ENCODE data around the gene SNRK. TPM values are rescaled to one million over a fixed set of nuclear protein-coding genes. Genes with fewer than 3 reads are reported as not detected.
A peak's percentile ranks its signal among the peaks of the same experiment; 100 is the strongest.

Gene SNRK
- polyA plus RNA-seq, 3 donors, result 12.8 to 19.7 (median 16.1) TPM

- no peak for DNase-seq
- H3K9me3 Mint-ChIP-seq, result peaks cover 6 to 14% (median 9%) of the 10 kb centered on the region in 7 donors
- peaks cover 26% of the 10 kb centered on the region for H3K4me1 Mint-ChIP-seq
- H3K27me3 ChIP-seq (ENCODE audit: control insufficient read depth in 2 of 2, insufficient read depth in 2 of 2, low read length in 2 of 2), result no peaks in the 10 kb centered on the region
- peaks cover 0 to 3% (median 0%) of the 10 kb centered on the region in 3 donors for H3K27me3 Mint-ChIP-seq (ENCODE audit: low read depth in 3 of 3)
- TF ChIP-seq, protein P1, sequence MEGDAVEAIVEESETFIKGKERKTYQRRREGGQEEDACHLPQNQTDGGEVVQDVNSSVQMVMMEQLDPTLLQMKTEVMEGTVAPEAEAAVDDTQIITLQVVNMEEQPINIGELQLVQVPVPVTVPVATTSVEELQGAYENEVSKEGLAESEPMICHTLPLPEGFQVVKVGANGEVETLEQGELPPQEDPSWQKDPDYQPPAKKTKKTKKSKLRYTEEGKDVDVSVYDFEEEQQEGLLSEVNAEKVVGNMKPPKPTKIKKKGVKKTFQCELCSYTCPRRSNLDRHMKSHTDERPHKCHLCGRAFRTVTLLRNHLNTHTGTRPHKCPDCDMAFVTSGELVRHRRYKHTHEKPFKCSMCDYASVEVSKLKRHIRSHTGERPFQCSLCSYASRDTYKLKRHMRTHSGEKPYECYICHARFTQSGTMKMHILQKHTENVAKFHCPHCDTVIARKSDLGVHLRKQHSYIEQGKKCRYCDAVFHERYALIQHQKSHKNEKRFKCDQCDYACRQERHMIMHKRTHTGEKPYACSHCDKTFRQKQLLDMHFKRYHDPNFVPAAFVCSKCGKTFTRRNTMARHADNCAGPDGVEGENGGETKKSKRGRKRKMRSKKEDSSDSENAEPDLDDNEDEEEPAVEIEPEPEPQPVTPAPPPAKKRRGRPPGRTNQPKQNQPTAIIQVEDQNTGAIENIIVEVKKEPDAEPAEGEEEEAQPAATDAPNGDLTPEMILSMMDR (IDR thresholded peaks at IDR 0.05), result no peak
- H3K27ac ChIP-seq (ENCODE audit: low read depth in 1 of 2, low read length in 2 of 2), result peak overlapping the region in 1 of 2 donors; percentile 97
- peak overlapping the region; percentile 30 for H3K9ac ChIP-seq (ENCODE audit: insufficient read depth, low read length, poor library complexity, severe bottlenecking)
- peak overlapping the region; percentile 93 to 99 (median 98) for H3K27ac Mint-ChIP-seq
- no peak overlapping the region for H3K4me3 Mint-ChIP-seq
- no peaks in the 10 kb centered on the region for H3K36me3 ChIP-seq (replicated peaks in 1 of 2; ENCODE audit: control insufficient read depth in 1 of 2, insufficient read depth in 2 of 2, low read length in 2 of 2)
- no peaks in the 10 kb centered on the region for H4K20me1 ChIP-seq (ENCODE audit: insufficient read depth, low read length)
- no peaks in the 10 kb centered on the region for H3K9me3 ChIP-seq (replicated peaks in 1 of 2; ENCODE audit: control insufficient read depth in 1 of 2, insufficient read depth in 1 of 2, low read length in 2 of 2)
- intact Hi-C loops (cut with micrococcal nuclease), result no loop called here
- no peak overlapping the region for H3K4me3 ChIP-seq (replicated peaks in 1 of 3; ENCODE audit: low read depth in 2 of 3, low read length in 3 of 3)
- no peaks in the 10 kb centered on the region for H3K79me2 ChIP-seq (ENCODE audit: insufficient read depth, low read length)
- H2AFZ ChIP-seq (ENCODE audit: insufficient read depth, low read depth, low read length, poor library complexity, severe bottlenecking), result no peak overlapping the region
- H3K4me2 ChIP-seq (replicated peaks; ENCODE audit: extremely low read depth, low read length, poor library complexity, severe bottlenecking), result peak overlapping the region; percentile 22
- peaks cover 14 to 30% of the 10 kb centered on the region in 2 donors for H3K36me3 Mint-ChIP-seq
- peaks cover 17 to 20% of the 10 kb centered on the region in 2 donors for H3K4me1 ChIP-seq (ENCODE audit: control insufficient read depth in 1 of 2, insufficient read depth in 2 of 2, low read length in 2 of 2)
Measured at GRCh38 chr3:43388915-43389314, 102.6 kb downstream of the SNRK start.

DNA sequence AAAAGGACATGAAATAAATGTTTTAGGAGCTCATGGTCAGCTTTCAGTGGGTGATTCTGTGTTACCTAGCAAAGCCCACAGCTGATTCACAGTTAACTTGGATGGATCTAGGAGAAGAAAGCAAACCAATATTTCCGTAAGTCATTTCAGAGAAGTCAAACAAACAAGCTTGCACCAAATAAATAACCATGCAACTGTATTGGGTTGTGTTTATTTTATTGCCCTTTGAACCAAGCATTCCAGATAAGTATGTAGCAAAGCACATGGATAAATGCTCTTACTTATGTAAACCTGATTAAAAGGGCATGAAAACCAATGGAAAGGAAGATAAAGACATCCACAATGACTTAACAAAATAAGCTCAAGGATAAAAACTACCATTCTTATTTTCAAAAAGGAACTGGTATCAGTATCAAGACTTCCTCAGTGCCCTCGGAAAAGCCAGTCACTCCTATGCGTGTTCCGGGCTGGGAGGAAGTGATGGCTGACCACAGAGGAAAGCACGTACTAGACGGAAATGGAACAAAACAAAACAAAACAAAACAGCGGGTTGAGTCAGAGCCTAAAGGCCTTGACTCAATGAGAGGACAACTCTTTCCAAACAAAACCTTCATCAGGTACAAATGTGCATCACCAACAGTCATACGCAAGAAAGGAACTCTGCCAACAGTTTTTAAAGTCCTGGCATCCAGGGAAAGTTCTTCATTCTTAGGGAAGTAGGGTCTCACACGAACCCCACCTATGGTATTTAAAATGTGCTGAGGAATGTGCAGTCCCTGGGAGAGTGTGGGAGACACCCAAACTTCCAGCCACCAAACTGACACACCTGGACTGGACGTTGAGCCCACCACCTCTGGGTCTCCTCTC, 103.3 kb downstream of the SNRK start:
- peaks cover 26% of the 10 kb centered on the region for H3K4me1 Mint-ChIP-seq
- Histone ChIP-seq H3K9me3 (replicated peaks in 1 of 2; ENCODE audit: control insufficient read depth in 1 of 2, insufficient read depth in 1 of 2, low read length in 2 of 2) (no peaks in the 10 kb centered on the region), H3K4me1 (ENCODE audit: control insufficient read depth in 1 of 2, insufficient read depth in 2 of 2, low read length in 2 of 2) (peaks cover 17 to 20% of the 10 kb centered on the region in 2 donors), H3K9ac (ENCODE audit: insufficient read depth, low read length, poor library complexity, severe bottlenecking) (peak overlapping the region; percentile 46), H2AFZ (ENCODE audit: insufficient read depth, low read depth, low read length, poor library complexity, severe bottlenecking) (peak overlapping the region; percentile 2), H3K36me3 (replicated peaks in 1 of 2; ENCODE audit: control insufficient read depth in 1 of 2, insufficient read depth in 2 of 2, low read length in 2 of 2) (no peaks in the 10 kb centered on the region), H3K27me3 (ENCODE audit: control insufficient read depth in 2 of 2, insufficient read depth in 2 of 2, low read length in 2 of 2) (no peaks in the 10 kb centered on the region), H4K20me1 (ENCODE audit: insufficient read depth, low read length) (no peaks in the 10 kb centered on the region), H3K79me2 (ENCODE audit: insufficient read depth, low read length) (no peaks in the 10 kb centered on the region), H3K27ac (ENCODE audit: low read depth in 1 of 2, low read length in 2 of 2) (peak overlapping the region; percentile 75 to 97), H3K4me3 (replicated peaks in 1 of 3; ENCODE audit: low read depth in 2 of 3, low read length in 3 of 3) (peak overlapping the region in 1 of 3 experiments; percentile 38), H3K4me2 (replicated peaks; ENCODE audit: extremely low read depth, low read length, poor library complexity, severe bottlenecking) (peak overlapping the region; percentile 34)
- WGBS (ENCODE audit: insufficient coverage), result 10% methylated on average over 8 of the region's 10 CpGs
- H3K4me3 Mint-ChIP-seq, result peak overlapping the region in 1 of 2 donors; percentile 69
- TF ChIP-seq, protein P1 (IDR thresholded peaks at IDR 0.05), result no peak
- intact Hi-C loops (cut with micrococcal nuclease), result no loop called here
- H3K27me3 Mint-ChIP-seq (ENCODE audit: low read depth in 3 of 3), result peaks cover 0 to 5% (median 0%) of the 10 kb centered on the region in 3 donors
- DNase-seq, result peak; percentile 93 to 99 (median 99)
- H3K36me3 Mint-ChIP-seq, result peaks cover 14 to 30% of the 10 kb centered on the region in 2 donors
- H3K9me3 Mint-ChIP-seq, result peaks cover 0 to 14% (median 7%) of the 10 kb centered on the region in 7 donors
- H3K27ac Mint-ChIP-seq, result peak overlapping the region; percentile 93 to 99 (median 98)

Measured in CD14-positive monocyte (primary cell).